Measurements from ENCODE around the gene NDUFS7. TPM values are rescaled to one million over a fixed set of nuclear protein-coding genes. Genes with fewer than 3 reads are reported as not detected.

NDUFS7 gene
- total RNA-seq, 1 experiment from 2014 or later, result 83.9 TPM

GRCh38 chr19:1349211-1349610 is 34.5 kb upstream of the NDUFS7 start:
- Mint-ChIP-seq H3K36me3 (ENCODE audit: insufficient read depth in 1 of 3, low read depth in 3 of 3) (no peaks in the 10 kb centered on the region), H3K9me3 (no peaks in the 10 kb centered on the region), H3K4me1 (peaks cover 0 to 3% of the 10 kb centered on the region in 2 experiments; a peak in 2 of 4 replicates), H3K4me3 (no peak overlapping the region), H3K27me3 (ENCODE audit: low read depth) (peaks cover 7% of the 10 kb centered on the region), H3K27ac (no peak overlapping the region; a peak in 1 of 7 replicates)
- Histone ChIP-seq H3T11ph (ENCODE audit: low read length) (no peak overlapping the region), H3K9ac (ENCODE audit: extremely low read depth, insufficient read length, low read length) (no peak overlapping the region), H2BK5ac (ENCODE audit: insufficient read length, low read length) (no peak overlapping the region), H3K23me2 (ENCODE audit: insufficient read length, low read depth, low read length, poor library complexity, severe bottlenecking) (peaks cover under 1% of the 10 kb centered on the region), H3K18ac (ENCODE audit: insufficient read length, low read depth, low read length) (no peak overlapping the region), H3K4me1 (ENCODE audit: insufficient read depth, low read length) (no peaks in the 10 kb centered on the region), H3K79me1 (ENCODE audit: insufficient read depth, low read depth, low read length, poor library complexity, severe bottlenecking) (no peaks in the 10 kb centered on the region), H2BK20ac (ENCODE audit: low read depth, low read length, poor library complexity, severe bottlenecking) (no peak overlapping the region), H4K20me1 (ENCODE audit: control insufficient read depth, insufficient read depth, insufficient read length) (no peaks in the 10 kb centered on the region), H3K56ac (ENCODE audit: insufficient read length, low read depth, low read length) (no peak overlapping the region), H3K4me2 (ENCODE audit: insufficient read depth, insufficient read length, low read length) (no peak overlapping the region), H2AFZ (ENCODE audit: low read length) (no peak overlapping the region), H3K79me2 (ENCODE audit: insufficient read depth, low read length) (no peaks in the 10 kb centered on the region), H2BK15ac (ENCODE audit: low read depth, low read length) (no peak overlapping the region), H4K8ac (replicated peaks; ENCODE audit: insufficient read length, low read depth, low read length) (no peak overlapping the region), H3K27ac (ENCODE audit: insufficient read length, low read depth, low read length) (no peak overlapping the region), H4K91ac (ENCODE audit: insufficient read length, low read depth, low read length) (no peak overlapping the region), H3K4ac (ENCODE audit: low read depth, low read length) (no peak overlapping the region), H3K27me3 (ENCODE audit: insufficient read depth, low read length) (no peaks in the 10 kb centered on the region), H2BK120ac (ENCODE audit: low read depth, low read length, poor library complexity, severe bottlenecking) (no peak overlapping the region), H3K14ac (ENCODE audit: insufficient read depth, low read length) (no peak overlapping the region), H2AK5ac (ENCODE audit: insufficient read length, low read length) (no peak overlapping the region), H4K5ac (ENCODE audit: insufficient read length, low read depth, low read length) (no peak overlapping the region), H3K23ac (ENCODE audit: insufficient read length, low read depth, low read length) (no peak overlapping the region), H3K9me3 (ENCODE audit: control insufficient read depth, low read depth, low read length) (no peaks in the 10 kb centered on the region), H2BK12ac (ENCODE audit: insufficient read length, low read depth, low read length) (no peak overlapping the region)
- no peak for DNase-seq
- TF ChIP-seq, protein P1, sequence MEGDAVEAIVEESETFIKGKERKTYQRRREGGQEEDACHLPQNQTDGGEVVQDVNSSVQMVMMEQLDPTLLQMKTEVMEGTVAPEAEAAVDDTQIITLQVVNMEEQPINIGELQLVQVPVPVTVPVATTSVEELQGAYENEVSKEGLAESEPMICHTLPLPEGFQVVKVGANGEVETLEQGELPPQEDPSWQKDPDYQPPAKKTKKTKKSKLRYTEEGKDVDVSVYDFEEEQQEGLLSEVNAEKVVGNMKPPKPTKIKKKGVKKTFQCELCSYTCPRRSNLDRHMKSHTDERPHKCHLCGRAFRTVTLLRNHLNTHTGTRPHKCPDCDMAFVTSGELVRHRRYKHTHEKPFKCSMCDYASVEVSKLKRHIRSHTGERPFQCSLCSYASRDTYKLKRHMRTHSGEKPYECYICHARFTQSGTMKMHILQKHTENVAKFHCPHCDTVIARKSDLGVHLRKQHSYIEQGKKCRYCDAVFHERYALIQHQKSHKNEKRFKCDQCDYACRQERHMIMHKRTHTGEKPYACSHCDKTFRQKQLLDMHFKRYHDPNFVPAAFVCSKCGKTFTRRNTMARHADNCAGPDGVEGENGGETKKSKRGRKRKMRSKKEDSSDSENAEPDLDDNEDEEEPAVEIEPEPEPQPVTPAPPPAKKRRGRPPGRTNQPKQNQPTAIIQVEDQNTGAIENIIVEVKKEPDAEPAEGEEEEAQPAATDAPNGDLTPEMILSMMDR (conservative IDR thresholded peaks at IDR 0.05), result no peak
- WGBS (ENCODE audit: extremely low coverage, insufficient read length, low lambda C conversion rate), result no CpG with 5 or more reads among the region's 18 CpGs
